Mucosa of descending colon (tissue), 3 donors: ENCODE results near the gene EFCAB10. TPM values are rescaled to one million over a fixed set of nuclear protein-coding genes. Genes with fewer than 3 reads are reported as not detected.

Experiments used
- ATAC-seq: fragments of 200-7000 bp; cut with Tn5 transposase; one replicate; pipeline ENCODE4 v1.9.1; 2020; ENCODE audit warnings: mild to moderate bottlenecking, moderate library complexity
- DNase-seq, 3 donors: peaks; one replicate each; pipeline ENCODE4 v3.0.0-alpha.2; 2020
- H3K36me3 ChIP-seq: fragments of 200-600 bp; one replicate; pipeline ENCODE4 v1.8.0; 2021; ENCODE audit warnings: low read depth, mild to moderate bottlenecking
- H3K4me1 ChIP-seq: fragments of 200-600 bp; one replicate; pipeline ENCODE4 v1.8.0; 2021; ENCODE audit warnings: low read depth, mild to moderate bottlenecking
- H3K4me3 ChIP-seq: fragments of 200-600 bp; one replicate; pipeline ENCODE4 v1.8.0; 2021; ENCODE audit warnings: mild to moderate bottlenecking
- H3K9me3 ChIP-seq: fragments of 200-600 bp; one replicate; pipeline ENCODE4 v1.8.0; 2021; ENCODE audit warnings: mild to moderate bottlenecking
- CTCF ChIP-seq: fragments of 200-600 bp; IDR thresholded peaks from one replicate; pipeline ENCODE4 v1.8.0; 2022; ENCODE audit warnings: antibody characterized with exemption, mild to moderate bottlenecking
- intact Hi-C, 2 donors: fragments of 100-400 bp; cut with DNase I in 1 of 2; cut with micrococcal nuclease in 1 of 2; formaldehyde crosslinking; loops; one replicate each; pipeline versions ENCODE4 v1.11.0 to v1.11.1; 2022; cut with DNase I, micrococcal nuclease
- total RNA-seq, 3 donors: library from RNA; stranded (reverse); fragmentation: NEBNext Ultra II Directional in 2 of 3; extraction: Animal tissue kit (Norgen Biotek cat#: 25700) in 2 of 3; gene quantifications; one replicate each; pipeline versions ENCODE4 v1.2.1 to v1.2.4, GENCODE V29; 2021 to 2023
- donor health status: DM: no; HTN: no; CAD: no; lungs with moderate emphysema.
- donor health status: DM: no; HTN: no; CAD: no.
- donor health status: DM: no; HTN: yes; CAD: no.

The EFCAB10 gene
- total RNA-seq, 3 donors from 2014 or later = not detected

GRCh38 chr7:105613611-105614330 is 32.5 kb upstream of the EFCAB10 start:
- H3K4me3 ChIP-seq = no peak overlapping the region
- H3K9me3 ChIP-seq = no peaks in the 10 kb centered on the region
- TF ChIP-seq CTCF = no peak
- H3K4me1 ChIP-seq = no peaks in the 10 kb centered on the region
- DNase-seq = no peak
- H3K36me3 ChIP-seq = no peaks in the 10 kb centered on the region
- intact Hi-C loops = no loop called here
- no peak for ATAC-seq

DNA sequence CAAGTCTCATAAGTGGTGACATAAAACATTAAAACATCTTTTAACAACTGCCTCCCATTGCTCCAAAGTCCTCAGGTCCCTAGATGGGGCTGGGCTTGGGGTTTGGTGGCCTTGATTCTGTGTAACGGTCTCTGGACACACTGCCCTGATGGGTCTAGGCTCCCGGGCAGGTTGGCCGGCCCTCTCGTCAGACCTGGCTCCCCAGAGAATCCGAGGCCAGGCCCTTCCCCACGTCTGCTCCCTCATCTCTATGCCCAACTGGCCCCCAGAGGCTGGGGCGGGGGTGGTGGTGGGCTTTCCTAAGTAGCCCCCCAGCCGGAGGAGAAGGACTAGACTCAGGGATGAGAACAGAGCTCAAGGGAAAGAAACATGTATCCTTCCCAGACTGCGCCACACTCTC is 31.5 kb upstream of the EFCAB10 start:
- ATAC-seq = no peak
- Histone ChIP-seq H3K36me3 (no peaks in the 10 kb centered on the region), H3K4me3 (no peak overlapping the region), H3K9me3 (no peaks in the 10 kb centered on the region), H3K4me1 (no peaks in the 10 kb centered on the region)
- intact Hi-C loops = no loop called here
- TF ChIP-seq CTCF = no peak
- DNase-seq = no peak

DNA sequence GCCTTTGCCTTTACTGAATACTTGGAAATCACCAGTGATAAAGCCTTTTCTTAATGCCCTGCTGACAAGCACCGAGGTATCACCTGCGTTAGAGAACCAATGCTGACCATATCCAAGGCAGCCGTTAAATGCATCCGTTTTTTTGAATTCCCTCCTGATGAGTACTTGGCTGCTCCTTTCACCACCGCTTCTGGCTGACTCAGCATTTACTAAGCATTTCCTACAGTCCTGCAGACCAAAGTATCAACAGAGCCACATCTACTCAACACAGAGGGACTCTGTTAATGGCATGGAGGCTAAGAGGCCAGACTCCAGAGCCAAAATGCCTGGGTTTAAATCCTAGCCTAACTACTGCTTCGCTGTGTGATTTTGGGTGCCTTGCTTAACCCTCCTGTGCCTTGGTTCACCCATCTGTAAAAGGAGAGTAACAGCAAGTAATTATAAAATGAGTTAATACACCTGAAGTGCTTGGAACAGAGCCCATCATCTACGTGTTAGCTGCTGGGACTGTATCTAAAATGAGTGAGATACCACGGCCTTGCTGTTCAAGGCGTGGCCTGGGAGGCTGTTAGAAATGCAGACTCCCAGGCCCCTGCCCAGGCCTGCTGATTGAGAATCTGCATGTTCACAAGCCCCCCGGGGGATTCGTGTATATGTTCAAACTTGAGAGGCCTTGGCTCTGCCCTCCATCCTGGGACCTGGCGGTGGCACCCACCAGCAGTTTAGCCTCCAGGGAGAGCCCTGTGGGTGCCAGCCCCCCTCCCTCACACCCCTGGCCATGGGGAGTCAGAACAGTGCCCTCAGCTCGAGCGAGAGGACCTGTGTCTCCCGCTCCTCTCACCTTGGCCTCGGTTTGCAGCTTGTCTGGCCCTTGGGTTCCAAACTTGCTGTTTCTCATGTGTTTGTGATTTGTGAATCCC is 30.8 kb upstream of the EFCAB10 start:
- Histone ChIP-seq H3K36me3 (no peaks in the 10 kb centered on the region), H3K9me3 (no peaks in the 10 kb centered on the region), H3K4me1 (no peaks in the 10 kb centered on the region), H3K4me3 (no peak overlapping the region)
- no peak for ATAC-seq
- intact Hi-C loops = no loop called here
- no peak for TF ChIP-seq CTCF
- DNase-seq = no peak

DNA sequence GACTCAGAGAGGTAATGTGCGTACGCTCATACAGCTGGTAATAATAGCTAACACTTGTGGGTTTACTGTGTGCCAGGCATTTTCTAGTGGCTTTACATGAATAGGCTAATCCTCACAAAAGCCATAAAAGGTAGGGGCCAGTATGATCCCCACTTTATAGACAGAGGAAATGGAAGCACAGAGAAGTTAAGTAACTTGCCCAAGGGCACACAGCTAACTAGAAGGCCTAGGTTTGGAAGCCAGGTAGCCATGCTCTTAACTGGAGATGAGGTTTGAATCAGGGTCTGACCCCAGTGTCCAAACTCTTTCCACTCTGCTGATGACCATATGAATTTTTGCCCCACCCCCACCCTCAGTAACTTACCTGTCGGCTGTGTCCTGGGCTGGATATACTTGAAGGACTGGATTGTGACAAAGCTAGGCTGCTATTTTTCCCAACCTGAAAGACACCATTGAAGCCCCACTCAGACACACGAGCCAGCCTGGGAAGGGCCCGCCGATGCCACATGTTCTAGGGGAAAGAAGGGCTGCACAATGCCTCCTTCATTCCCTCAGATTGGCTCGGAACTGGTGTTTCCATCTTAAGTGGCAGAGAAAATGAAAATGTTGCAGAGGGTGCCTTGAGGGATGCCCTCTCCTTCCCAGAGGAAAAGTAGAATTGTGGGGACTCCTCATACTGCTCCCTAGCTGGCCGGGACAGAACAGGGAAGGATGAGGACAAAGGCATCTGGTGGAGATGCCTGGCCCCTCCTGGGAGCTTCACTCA is 29.1 kb upstream of the EFCAB10 start:
- ATAC-seq (no peak), DNase-seq (no peak)
- H3K4me3 ChIP-seq = no peak overlapping the region
- no peaks in the 10 kb centered on the region for H3K9me3 ChIP-seq
- H3K36me3 ChIP-seq = no peaks in the 10 kb centered on the region
- no peaks in the 10 kb centered on the region for H3K4me1 ChIP-seq
- TF ChIP-seq CTCF = no peak
- intact Hi-C loops = no loop called here
